ENCODE measurements around the gene SH2D4B. TPM values are rescaled to one million over a fixed set of nuclear protein-coding genes. Genes with fewer than 3 reads are reported as not detected.

The SH2D4B gene
- total RNA-seq, 2 experiments from 2014 or later, result 0.03 TPM; not detected in 1

DNA sequence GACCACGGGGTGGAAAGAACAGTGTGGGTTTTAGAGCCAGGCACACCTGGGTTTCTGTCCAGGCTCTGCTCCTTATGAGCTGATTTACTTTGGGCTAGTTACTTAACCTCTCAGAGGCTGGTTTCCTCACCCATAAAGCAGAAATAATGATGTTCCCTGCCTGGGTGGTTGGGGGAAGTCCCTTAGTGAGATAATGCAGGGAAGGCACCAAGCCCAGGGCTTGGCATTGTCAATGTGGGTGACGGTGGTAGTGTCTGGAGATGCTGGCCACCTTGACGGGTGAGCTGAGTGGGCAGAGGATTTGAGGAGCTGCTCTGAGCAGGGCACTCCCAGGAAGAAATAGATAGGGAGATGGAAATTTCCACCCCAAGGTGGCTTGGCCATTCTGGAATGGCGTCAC lies 65.2 kb downstream of the SH2D4B start:
- POLR2A ChIA-PET, result no interaction called here
- Histone ChIP-seq H4K20me1 (ENCODE audit: insufficient read depth, low read length) (no peaks in the 10 kb centered on the region), H2AFZ (ENCODE audit: low read length) (no peak overlapping the region), H3K4me1 (ENCODE audit: insufficient read depth, low read length, poor library complexity, severe bottlenecking) (no peaks in the 10 kb centered on the region), H3K79me2 (ENCODE audit: insufficient read depth, low read depth, low read length) (no peaks in the 10 kb centered on the region), H3K9me2 (ENCODE audit: insufficient read depth, low read length) (no peaks in the 10 kb centered on the region), H3K9me3 (ENCODE audit: low read length) (no peaks in the 10 kb centered on the region), H3K27ac (ENCODE audit: low read depth, low read length, poor library complexity, severe bottlenecking) (no peak overlapping the region), H3K4me3 (ENCODE audit: low read depth, low read length, poor library complexity, severe bottlenecking) (no peak overlapping the region), H3K36me3 (ENCODE audit: insufficient read depth, low read length) (no peaks in the 10 kb centered on the region), H3K4me2 (ENCODE audit: low read length) (no peak overlapping the region)
- no peak for DNase-seq (ENCODE audit: low spot score)
- intact Hi-C loops (cut with micrococcal nuclease; ENCODE audit: unreplicated experiment), result no loop called here
- CTCF ChIA-PET (ENCODE audit: unreplicated experiment), result no interaction called here
- TF ChIP-seq, protein P1, sequence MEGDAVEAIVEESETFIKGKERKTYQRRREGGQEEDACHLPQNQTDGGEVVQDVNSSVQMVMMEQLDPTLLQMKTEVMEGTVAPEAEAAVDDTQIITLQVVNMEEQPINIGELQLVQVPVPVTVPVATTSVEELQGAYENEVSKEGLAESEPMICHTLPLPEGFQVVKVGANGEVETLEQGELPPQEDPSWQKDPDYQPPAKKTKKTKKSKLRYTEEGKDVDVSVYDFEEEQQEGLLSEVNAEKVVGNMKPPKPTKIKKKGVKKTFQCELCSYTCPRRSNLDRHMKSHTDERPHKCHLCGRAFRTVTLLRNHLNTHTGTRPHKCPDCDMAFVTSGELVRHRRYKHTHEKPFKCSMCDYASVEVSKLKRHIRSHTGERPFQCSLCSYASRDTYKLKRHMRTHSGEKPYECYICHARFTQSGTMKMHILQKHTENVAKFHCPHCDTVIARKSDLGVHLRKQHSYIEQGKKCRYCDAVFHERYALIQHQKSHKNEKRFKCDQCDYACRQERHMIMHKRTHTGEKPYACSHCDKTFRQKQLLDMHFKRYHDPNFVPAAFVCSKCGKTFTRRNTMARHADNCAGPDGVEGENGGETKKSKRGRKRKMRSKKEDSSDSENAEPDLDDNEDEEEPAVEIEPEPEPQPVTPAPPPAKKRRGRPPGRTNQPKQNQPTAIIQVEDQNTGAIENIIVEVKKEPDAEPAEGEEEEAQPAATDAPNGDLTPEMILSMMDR (conservative IDR thresholded peaks at IDR 0.05; ENCODE audit: low read length), result no peak
- TF ChIP-seq EZH2phosphoT487 (IDR thresholded peaks at IDR 0.05; ENCODE audit: borderline replicate concordance, low read depth, low read length), result no peak
- BruUV-seq (replicated peaks), result no TSS peak

DNA sequence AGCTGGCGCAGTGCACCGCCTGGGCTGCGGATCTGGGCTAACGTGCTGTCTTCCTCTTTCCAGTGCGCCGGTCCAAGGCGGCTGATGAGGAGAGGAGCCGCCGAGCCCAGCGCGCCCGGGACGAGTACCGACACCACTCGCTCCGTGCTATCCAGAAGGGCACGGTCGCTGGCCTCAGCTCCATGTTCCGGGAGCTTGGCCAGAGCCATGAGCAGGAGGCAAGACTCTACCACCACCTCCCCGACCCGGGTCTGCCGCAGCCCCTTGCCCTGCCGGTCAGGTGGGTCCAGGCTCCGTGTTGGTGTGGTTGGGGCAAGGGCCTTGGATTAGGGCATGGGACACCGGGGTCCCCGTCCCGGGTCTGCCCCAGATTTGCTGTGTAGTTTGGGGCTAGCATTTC lies 65.8 kb downstream of the SH2D4B start:
- BruUV-seq (replicated peaks), result no TSS peak

DNA sequence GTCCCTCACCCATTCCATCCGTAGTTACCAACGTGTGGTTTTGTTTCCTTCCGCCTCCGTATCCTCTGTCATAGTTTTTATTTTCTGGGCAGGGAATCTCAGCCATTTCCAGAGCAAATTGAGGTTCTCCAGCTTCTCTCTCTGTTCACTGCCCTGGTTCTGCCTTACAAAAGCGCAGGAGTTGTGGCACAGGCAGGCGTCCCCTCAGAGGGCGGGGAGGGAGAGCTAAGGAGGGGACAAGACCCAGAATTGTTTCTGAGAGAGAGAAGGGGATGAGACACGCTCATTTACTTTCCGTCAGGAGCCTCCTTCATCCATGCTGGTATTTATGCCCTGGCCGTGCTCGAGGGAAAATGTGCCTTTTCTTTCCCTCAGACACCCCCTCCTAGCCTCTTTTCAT lies 71.0 kb downstream of the SH2D4B start:
- CTCF ChIA-PET (ENCODE audit: unreplicated experiment), result no interaction called here
- no peaks in the 10 kb centered on the region for H3K4me1 ChIP-seq (ENCODE audit: insufficient read depth, low read length, poor library complexity, severe bottlenecking)

More for the DNA sequence above, 65.8 kb downstream of the SH2D4B start:
- Histone ChIP-seq H3K4me1 (ENCODE audit: insufficient read depth, low read length, poor library complexity, severe bottlenecking) (no peaks in the 10 kb centered on the region), H3K36me3 (ENCODE audit: insufficient read depth, low read length) (no peaks in the 10 kb centered on the region), H3K79me2 (ENCODE audit: insufficient read depth, low read depth, low read length) (no peaks in the 10 kb centered on the region), H4K20me1 (ENCODE audit: insufficient read depth, low read length) (no peaks in the 10 kb centered on the region), H3K4me2 (ENCODE audit: low read length) (no peak overlapping the region), H3K27ac (ENCODE audit: low read depth, low read length, poor library complexity, severe bottlenecking) (no peak overlapping the region), H3K9me2 (ENCODE audit: insufficient read depth, low read length) (no peaks in the 10 kb centered on the region), H2AFZ (ENCODE audit: low read length) (no peak overlapping the region), H3K9me3 (ENCODE audit: low read length) (no peaks in the 10 kb centered on the region), H3K4me3 (ENCODE audit: low read depth, low read length, poor library complexity, severe bottlenecking) (no peak overlapping the region)
- intact Hi-C loops (cut with micrococcal nuclease; ENCODE audit: unreplicated experiment), result no loop called here
- ChIA-PET POLR2A (no interaction called here), CTCF (ENCODE audit: unreplicated experiment) (no interaction called here)
- TF ChIP-seq, protein P1 (conservative IDR thresholded peaks at IDR 0.05; ENCODE audit: low read length), result no peak
- no peak for TF ChIP-seq EZH2phosphoT487 (IDR thresholded peaks at IDR 0.05; ENCODE audit: borderline replicate concordance, low read depth, low read length)
- DNase-seq (ENCODE audit: low spot score), result no peak

More for the DNA sequence above, 71.0 kb downstream of the SH2D4B start:
- TF ChIP-seq EZH2phosphoT487 (IDR thresholded peaks at IDR 0.05; ENCODE audit: borderline replicate concordance, low read depth, low read length), result no peak
- TF ChIP-seq, protein P1 (conservative IDR thresholded peaks at IDR 0.05; ENCODE audit: low read length), result no peak
- no peaks in the 10 kb centered on the region for H4K20me1 ChIP-seq (ENCODE audit: insufficient read depth, low read length)
- H3K4me3 ChIP-seq (ENCODE audit: low read depth, low read length, poor library complexity, severe bottlenecking), result no peak overlapping the region
- no peaks in the 10 kb centered on the region for H3K9me2 ChIP-seq (ENCODE audit: insufficient read depth, low read length)
- DNase-seq (ENCODE audit: low spot score), result no peak
- POLR2A ChIA-PET, result interaction anchor here (0.8 kb wide), 1 partner anchor 236 kb away, joined by 3 read pairs; no protein-coding TSS in a partner anchor
- H3K79me2 ChIP-seq (ENCODE audit: insufficient read depth, low read depth, low read length), result no peaks in the 10 kb centered on the region
- H2AFZ ChIP-seq (ENCODE audit: low read length), result no peak overlapping the region
- BruUV-seq (replicated peaks), result no TSS peak
- H3K36me3 ChIP-seq (ENCODE audit: insufficient read depth, low read length), result no peaks in the 10 kb centered on the region
- intact Hi-C loops (cut with micrococcal nuclease; ENCODE audit: unreplicated experiment), result no loop called here
- H3K4me2 ChIP-seq (ENCODE audit: low read length), result no peak overlapping the region
- H3K27ac ChIP-seq (ENCODE audit: low read depth, low read length, poor library complexity, severe bottlenecking), result no peak overlapping the region
- no peaks in the 10 kb centered on the region for H3K9me3 ChIP-seq (ENCODE audit: low read length)

Data from OCI-LY7 (cell line).